GM10266 (cell line): Measurements from ENCODE around the gene CCDC9B.

ENCODE experiments used
- DNase-seq: peaks from one replicate; pipeline ENCODE4 v3.0.0; 2012; ENCODE audit errors: extremely low spot score
- CTCF ChIP-seq: IDR thresholded peaks from 2 replicates; pipeline ENCODE4 v1.5.1; 2012; ENCODE audit warnings: mild to moderate bottlenecking, low read depth; ENCODE audit not compliant: control insufficient read depth, insufficient read depth; ENCODE audit errors: missing control alignments

CCDC9B gene

GRCh38 chr15:40312370-40313158, 28.2 kb downstream of the CCDC9B start:
- no peak for DNase-seq
- TF ChIP-seq CTCF, result no peak

GRCh38 chr15:40310993-40311392, 29.7 kb downstream of the CCDC9B start:
- TF ChIP-seq CTCF, result no peak
- DNase-seq, result no peak

- DNase-seq, result peak; percentile 62
- TF ChIP-seq CTCF, result peak; percentile 87
These were observed 30.5 kb downstream of the CCDC9B start for GRCh38 chr15:40310001-40310959.

GRCh38 chr15:40309344-40309862, 31.3 kb downstream of the CCDC9B start:
- TF ChIP-seq CTCF, result no peak
- DNase-seq, result no peak

- peak; percentile 62 for DNase-seq
- TF ChIP-seq CTCF, result peak; percentile 43
These were observed 33.1 kb downstream of the CCDC9B start, which contains the start of gene PLCB2 for GRCh38 chr15:40307421-40308211. TSS of gene PLCB2 (minus strand) at chr15:40307935. CDS start at chr15:40307672, 263 bp downstream.

- no peak for TF ChIP-seq CTCF
- no peak for DNase-seq
These were observed 33.8 kb downstream of the CCDC9B start for GRCh38 chr15:40306908-40307307.
